ENCODE results near the gene CA12.

DNA sequence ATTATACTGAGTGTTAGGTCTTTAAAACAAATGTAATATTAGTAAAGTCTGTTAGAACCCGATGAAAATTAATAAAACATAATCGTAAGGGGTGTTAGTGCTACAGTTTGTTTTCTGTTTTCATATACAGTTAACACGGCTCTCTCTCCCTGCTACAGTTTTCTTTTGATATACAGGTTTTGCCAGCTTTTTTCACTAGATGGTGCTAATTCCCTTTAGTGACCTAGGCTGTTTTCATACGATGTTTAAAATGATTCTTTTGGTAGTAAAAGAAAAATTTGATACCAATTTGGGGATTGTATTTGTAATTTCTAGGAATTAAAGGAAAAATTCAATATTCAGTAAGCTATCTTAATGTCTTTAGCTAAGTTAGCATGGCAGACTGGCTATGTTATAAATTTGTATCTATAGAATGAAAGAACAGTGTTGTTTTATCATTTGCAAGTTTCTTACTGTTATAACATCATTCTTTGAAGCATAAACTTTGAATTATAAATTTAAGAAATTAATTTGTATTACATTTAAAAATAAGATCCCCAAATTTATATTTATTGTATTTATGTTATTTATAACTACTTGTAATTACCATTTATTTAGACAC, 92.8 kb downstream of the CA12 start:
- TF ChIP-seq EZH2 (IDR thresholded peaks at IDR 0.05) (no peak), POLR2AphosphoS5 (IDR thresholded peaks at IDR 0.05; ENCODE audit: borderline replicate concordance, low read depth, low read length) (no peak), FOXP2 (optimal IDR thresholded peaks at IDR 0.05; ENCODE audit: control extremely low read depth, extremely low read length, insufficient read depth) (no peak)
